SIG-M5 (cell line): ENCODE results near the gene TSPEAR.
"Not testable (repeated sequence)": the region's sequence is repeated elsewhere in the genome, so short reads cannot be mapped to it uniquely, and the experiment has no call there.

Source experiments
- DNase-seq: peaks from one replicate; lab custom pipeline; 2025; lab: John Stamatoyannopoulos, UW

The TSPEAR gene

GRCh38 chr21:44684077-44684476 lies 27.3 kb downstream of the TSPEAR start:
- no peak for DNase-seq

DNA sequence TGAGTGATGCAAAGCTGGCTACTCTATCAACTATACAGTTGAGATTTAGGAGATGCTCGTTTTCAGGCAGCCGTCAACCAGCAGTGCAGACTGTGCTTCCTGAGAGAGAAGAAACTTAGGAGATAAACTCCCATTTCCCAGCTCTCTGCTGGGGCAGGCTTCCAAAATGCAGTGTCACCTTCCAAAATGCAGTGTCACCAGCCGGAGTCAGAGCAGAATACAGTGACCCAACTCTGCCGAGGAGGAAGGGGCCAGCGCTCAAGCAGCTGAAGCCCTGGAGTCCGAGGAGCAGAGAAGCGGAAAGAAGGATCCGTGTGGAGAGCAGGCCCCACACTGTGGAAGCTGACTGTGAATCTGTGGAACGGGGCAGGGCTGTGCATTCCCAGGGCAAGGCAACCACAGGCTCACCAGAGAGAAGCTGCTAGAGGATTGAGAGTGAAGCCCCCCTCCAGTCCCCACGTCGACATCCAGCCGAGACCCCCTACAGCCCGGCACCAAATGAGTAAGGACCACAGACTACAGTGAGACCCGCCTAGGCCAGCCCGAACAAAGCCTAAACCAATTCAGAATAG lies 28.7 kb downstream of the TSPEAR start:
- DNase-seq: no peak

DNA sequence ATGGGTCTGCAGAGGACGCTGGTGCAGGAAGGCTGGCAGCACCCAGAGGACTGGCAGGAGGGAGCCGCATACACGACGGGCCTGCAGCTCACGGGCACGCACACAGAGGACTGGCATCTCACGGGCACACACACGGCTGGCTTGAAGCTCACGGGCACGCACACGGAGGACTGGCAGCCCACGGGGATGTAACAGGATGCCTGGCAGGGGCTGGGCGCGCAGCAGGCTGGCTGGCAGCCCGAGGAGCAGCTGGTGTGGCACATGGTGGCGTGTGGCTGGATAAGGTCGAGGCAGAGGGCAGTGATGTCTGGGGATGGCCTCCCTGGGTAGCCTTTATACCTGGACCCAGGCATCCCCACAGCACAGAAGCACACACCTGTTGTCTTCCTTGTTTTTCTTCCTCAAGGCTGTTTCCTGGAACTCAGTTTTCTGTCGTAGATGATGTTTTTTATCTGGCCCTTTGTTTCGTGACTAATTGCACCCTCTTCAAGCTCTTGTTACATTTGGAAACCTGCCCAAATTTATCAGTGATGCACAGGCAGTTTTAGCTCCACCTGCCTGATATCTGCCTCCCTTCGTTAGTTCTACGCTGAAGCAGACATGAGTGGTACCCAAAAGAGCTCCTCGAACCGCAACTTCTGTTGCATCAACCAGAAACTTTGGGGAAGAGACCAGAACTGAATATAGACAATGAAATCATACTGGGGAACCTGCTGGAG lies 29.4 kb downstream of the TSPEAR start, which contains the start of gene KRTAP12-1:
KRTAP12-1 (minus strand) TSS at position 303 of the 719 bp plus-strand sequence; CDS start at position 263, 40 bp downstream.
- no peak for DNase-seq

- DNase-seq: no peak
These were observed 30.2 kb downstream of the TSPEAR start for GRCh38 chr21:44681152-44681551.

GRCh38 chr21:44677881-44678280 lies 33.5 kb downstream of the TSPEAR start:
- no peak for DNase-seq

- no peak for DNase-seq
These were observed 39.5 kb downstream of the TSPEAR start for GRCh38 chr21:44671911-44672310.

GRCh38 chr21:44670642-44671432 lies 40.5 kb downstream of the TSPEAR start:
- DNase-seq: no peak

- no peak for DNase-seq
These were observed 43.8 kb downstream of the TSPEAR start for GRCh38 chr21:44667612-44668011.

DNA sequence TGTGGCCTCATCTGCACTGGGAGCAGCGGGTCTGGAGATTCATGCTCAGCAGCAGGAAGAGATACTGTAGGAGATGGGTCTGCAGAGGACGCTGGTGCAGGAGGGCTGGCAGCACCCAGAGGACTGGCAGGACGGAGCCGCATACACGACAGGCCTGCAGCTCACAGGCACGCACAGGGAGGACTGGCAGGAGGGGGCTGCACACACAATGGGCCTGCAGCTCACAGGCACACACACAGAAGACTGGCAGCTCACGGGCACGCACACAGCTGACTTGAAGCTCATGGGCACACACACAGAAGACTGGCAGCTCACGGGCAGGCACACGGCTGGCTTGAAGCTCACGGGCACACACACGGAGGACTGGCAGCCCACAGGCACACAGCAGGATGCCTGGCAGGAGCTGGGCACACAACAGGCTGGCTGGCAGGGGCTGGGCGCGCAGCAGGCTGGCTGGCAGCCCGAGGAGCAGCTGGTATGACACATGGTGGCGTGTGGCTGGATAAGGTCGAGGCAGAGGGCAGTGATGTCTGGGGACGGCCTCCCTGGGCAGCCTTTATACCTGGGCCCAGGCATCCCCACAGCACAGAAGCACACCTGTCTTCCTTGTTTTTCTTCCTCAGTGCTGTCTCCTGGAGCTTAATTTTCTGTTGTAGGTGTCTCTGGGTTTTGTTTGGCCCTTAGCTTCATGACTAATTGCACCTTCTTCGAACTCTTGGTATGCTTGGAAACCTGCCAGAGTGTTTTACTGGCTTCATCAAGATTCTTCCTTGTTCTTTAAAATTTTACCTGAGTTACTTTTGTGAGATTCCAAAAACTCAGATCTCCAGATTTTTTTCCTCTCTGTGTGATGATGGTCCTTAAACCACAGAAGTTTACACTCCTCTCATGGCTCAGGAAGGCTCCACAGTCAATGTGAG lies 44.7 kb downstream of the TSPEAR start, which contains the start of gene KRTAP12-2:
KRTAP12-2 (minus strand) TSS at position 527 of the 920 bp plus-strand sequence; CDS start at position 486, 41 bp downstream.
- DNase-seq: no peak

DNA sequence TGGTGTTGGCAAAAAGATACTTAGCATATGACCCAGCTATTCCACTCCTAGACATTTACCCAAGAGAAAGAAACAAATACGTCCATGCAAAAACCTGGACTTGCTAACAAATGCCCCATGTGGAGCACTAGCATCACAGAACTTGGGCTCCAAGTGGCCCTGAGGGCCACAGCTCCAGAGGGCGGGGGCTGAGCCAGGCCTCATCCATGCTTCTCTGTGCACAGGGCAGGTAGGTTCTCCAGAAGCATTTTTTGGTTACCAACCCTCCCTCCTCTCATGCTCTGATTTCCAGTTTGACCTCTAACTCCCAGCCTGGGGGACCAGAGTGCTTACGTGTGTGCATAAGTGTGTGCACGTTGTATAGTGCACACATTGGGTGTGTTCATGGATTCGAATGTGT lies 46.7 kb downstream of the TSPEAR start:
- no peak for DNase-seq

- DNase-seq: not testable (repeated sequence)
These were observed 49.8 kb downstream of the TSPEAR start for GRCh38 chr21:44661567-44661966.

GRCh38 chr21:44658913-44659595 lies 52.3 kb downstream of the TSPEAR start:
- DNase-seq: no peak

GRCh38 chr21:44658541-44658910 lies 52.8 kb downstream of the TSPEAR start:
- no peak for DNase-seq

GRCh38 chr21:44657635-44658540 lies 53.5 kb downstream of the TSPEAR start, which contains the start of gene KRTAP12-3:
Gene KRTAP12-3 (plus strand): TSS chr21:44657932. CDS start chr21:44657980, 48 bp downstream.
- no peak for DNase-seq

DNA sequence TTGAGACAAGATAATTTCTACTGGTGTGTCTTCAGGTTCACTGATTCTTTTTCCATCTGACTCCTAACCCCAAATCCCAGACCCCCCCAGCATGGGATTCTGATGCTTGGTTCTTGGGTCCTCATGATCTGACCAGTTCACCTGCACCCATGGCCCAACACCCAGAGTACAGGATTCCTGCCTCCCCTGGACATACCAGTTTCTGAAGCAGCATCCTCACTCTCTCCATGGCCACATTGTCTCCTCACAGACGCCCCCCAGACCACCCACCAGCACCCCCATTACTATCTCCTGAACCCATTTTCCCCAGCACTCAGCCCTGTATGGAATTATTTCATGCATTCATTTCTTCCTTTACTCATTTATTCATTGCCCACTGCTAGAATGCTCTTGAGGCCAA lies 54.5 kb downstream of the TSPEAR start:
- DNase-seq: no peak

DNA sequence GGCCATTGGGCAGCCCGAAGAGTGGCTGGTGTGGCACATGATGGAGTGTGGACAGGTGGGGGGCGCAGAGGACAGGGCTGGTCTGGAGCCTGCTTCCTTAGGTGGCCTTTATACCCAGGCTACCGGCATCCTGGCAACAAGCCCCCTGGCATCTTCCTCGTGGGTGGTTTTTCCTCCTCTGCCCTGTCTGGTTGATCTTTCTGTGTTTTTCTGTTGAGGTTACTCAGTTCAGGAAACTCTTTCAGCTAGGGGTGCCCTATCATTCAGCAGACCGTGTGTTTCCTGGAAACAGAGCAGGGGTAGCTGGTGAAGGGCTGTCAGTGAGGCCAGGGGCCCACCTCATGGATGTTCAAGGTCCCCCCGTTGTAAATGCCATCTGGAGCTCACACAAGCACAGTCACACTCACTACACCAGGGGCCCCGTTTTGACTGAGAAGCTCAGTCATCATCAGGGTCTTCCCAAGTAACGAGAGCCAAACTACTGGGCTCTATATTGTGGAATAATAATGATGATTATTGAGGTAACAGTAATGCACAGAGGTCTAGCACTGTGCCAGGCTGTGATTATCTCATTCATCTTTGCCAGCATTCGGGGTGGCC lies 56.7 kb downstream of the TSPEAR start, which contains the start of gene KRTAP12-4:
KRTAP12-4 (minus strand) TSS at position 84 of the 600 bp plus-strand sequence; CDS start at position 39, 45 bp downstream.
- DNase-seq: no peak

DNA sequence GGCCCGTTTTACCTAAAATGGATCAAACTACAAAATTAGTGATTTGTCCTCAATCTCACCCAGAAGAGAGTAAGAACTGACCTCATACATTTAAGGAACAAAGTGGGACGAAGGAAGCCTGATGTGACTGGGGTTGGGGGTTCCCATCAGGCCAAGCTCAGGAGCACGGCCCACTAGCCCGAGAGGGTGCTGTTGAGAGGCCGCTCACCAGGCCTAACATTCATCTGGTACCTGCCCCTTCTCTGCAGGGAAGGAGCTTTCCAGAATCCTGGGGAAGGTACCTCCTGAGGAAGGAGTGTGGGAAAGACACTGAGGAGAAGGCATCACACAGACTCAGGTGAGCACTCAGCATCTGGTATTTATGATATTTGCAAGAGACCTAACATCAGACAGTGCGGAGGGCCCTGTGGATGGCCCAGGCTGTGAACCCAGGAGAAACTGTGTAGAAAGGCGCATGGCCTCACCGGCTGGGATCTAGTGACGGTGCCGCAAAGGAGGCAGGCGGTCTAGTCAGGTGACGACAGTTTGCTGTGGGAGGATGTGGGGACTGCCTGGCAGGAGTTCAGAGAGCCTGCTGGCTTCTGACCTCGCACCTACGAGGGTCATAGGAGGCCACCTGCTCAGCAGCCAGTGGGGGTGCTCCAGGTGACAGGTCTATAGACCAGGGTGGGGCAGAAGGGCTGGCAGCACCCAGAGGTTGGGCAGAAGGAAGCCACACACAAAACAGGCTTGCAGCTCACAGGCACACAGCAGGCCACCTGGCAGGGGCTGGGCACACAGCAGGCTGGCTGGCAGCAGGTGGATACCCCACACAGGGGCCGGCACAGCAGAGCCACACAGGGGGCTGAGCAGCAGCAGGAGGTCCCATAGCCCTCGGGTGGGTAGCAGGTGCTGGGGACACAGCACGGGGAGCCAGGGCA lies 57.5 kb downstream of the TSPEAR start:
- no peak for DNase-seq

GRCh38 chr21:44653123-44653522 lies 58.2 kb downstream of the TSPEAR start:
- DNase-seq: no peak
